Measurements from ENCODE around the gene ST8SIA4. TPM values are rescaled to one million over a fixed set of nuclear protein-coding genes. Genes with fewer than 3 reads are reported as not detected.
A peak's percentile ranks its signal among the peaks of the same experiment; 100 is the strongest.

The ST8SIA4 gene
- total and polyA plus RNA-seq, 11 donors = 0.87 to 17.7 (median 4.3) TPM

DNA sequence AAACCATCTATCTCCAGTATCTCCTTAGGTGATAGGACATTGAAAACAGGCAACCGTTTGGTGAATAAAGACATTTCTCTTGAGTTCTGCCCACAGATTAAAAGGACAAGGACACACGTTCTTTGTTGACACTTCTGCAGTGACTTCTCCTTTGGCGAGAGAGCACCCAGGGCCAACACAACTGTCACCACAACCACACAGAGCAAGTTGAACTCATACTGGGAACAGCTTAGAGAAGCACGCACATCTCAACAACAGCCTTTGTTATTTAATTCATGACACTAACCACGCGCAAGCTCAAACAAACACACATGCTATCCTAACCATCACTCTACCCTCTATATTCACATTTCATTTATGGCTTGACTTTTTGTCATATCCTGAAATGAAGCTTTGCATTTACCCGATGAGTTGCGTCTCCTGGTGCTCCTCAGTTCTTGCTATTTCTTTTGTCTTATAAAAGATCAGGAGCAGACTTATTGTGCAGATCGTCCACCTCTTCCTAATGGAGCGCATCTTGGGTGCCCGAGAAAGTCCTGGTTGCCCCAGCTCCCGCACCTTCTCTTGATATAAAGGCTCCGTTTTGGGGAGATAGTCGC lies 543 bp downstream of the ST8SIA4 start:
- Histone ChIP-seq H3K4me1 (peaks cover 0 to 44% (median 3%) of the 10 kb centered on the region in 12 donors), H3K27me3 (peaks cover 0 to 5% (median 0%) of the 10 kb centered on the region in 9 donors), H3K9me3 (no peaks in the 10 kb centered on the region), H3K4me3 (peak overlapping the region; percentile 40 to 81 (median 66)), H3K27ac (peak overlapping the region in 11 of 12 donors; percentile 38 to 97 (median 84)), H3K36me3 (no peaks in the 10 kb centered on the region)
- DNase-seq = no peak
- TF ChIP-seq POLR2A (IDR thresholded peaks at IDR 0.05) = no peak
- TF ChIP-seq, protein P1, sequence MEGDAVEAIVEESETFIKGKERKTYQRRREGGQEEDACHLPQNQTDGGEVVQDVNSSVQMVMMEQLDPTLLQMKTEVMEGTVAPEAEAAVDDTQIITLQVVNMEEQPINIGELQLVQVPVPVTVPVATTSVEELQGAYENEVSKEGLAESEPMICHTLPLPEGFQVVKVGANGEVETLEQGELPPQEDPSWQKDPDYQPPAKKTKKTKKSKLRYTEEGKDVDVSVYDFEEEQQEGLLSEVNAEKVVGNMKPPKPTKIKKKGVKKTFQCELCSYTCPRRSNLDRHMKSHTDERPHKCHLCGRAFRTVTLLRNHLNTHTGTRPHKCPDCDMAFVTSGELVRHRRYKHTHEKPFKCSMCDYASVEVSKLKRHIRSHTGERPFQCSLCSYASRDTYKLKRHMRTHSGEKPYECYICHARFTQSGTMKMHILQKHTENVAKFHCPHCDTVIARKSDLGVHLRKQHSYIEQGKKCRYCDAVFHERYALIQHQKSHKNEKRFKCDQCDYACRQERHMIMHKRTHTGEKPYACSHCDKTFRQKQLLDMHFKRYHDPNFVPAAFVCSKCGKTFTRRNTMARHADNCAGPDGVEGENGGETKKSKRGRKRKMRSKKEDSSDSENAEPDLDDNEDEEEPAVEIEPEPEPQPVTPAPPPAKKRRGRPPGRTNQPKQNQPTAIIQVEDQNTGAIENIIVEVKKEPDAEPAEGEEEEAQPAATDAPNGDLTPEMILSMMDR (IDR thresholded peaks at IDR 0.05) = no peak
- WGBS, 4 donors = 1% methylated on average over 14 of the region's 14 CpGs
- no peak for ATAC-seq
- intact Hi-C loops (cut with DNase I) = loop anchor here in 6 of 10 donors (5.0 to 10.0 kb wide), 12 partner anchors 50 to 420 kb away; partner anchors contain the start of gene FAM174A (in 2 of the 6)

DNA sequence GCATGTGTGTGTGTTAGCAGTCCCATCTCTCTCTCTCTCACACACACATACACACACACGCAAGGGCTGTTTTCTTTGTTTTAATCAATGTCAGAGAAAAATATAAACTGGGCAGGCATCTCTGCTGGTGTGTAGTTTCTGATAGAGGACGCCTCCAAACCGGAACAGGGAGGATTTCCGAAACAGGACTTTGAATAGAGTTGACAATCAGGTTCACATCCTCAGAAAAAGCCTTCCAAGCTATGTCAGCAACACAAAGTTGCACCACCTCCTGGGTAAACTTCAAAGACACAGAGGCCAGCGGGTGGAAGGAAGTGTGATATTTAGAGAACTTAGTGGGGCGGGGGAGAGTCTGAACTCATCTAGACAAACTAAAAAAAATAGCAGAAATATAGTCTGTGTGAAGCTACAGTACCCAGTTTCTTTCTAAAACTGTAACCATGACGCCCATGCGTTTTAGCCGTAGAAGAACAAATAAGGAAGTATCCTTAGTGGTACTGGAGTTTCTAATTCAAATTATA lies 1.2 kb downstream of the ST8SIA4 start:
- ATAC-seq (peak; percentile 46 to 77 (median 64)), DNase-seq (peak in 4 of 5 donors; percentile 49 to 60 (median 58))
- no peaks in the 10 kb centered on the region for H3K9me3 ChIP-seq
- H3K4me1 ChIP-seq = peaks cover 0 to 49% (median 3%) of the 10 kb centered on the region in 12 donors
- intact Hi-C loops (cut with DNase I) = loop anchor here in 6 of 10 donors (5.0 to 10.0 kb wide), 12 partner anchors 50 to 420 kb away; partner anchors contain the start of gene FAM174A (in 2 of the 6)
- H3K36me3 ChIP-seq = no peaks in the 10 kb centered on the region
- TF ChIP-seq, protein P1 (IDR thresholded peaks at IDR 0.05) = no peak
- TF ChIP-seq POLR2A (IDR thresholded peaks at IDR 0.05) = peak in 1 of 2 donors; percentile 8
- H3K27ac ChIP-seq = peak overlapping the region; percentile 72 to 97 (median 84)
- 5 to 11% (median 7%) methylated on average over 9 of the region's 9 CpGs for WGBS, 4 donors
- H3K4me3 ChIP-seq = peak overlapping the region; percentile 40 to 81 (median 66)
- peaks cover 0 to 5% (median 0%) of the 10 kb centered on the region in 9 donors for H3K27me3 ChIP-seq

DNA sequence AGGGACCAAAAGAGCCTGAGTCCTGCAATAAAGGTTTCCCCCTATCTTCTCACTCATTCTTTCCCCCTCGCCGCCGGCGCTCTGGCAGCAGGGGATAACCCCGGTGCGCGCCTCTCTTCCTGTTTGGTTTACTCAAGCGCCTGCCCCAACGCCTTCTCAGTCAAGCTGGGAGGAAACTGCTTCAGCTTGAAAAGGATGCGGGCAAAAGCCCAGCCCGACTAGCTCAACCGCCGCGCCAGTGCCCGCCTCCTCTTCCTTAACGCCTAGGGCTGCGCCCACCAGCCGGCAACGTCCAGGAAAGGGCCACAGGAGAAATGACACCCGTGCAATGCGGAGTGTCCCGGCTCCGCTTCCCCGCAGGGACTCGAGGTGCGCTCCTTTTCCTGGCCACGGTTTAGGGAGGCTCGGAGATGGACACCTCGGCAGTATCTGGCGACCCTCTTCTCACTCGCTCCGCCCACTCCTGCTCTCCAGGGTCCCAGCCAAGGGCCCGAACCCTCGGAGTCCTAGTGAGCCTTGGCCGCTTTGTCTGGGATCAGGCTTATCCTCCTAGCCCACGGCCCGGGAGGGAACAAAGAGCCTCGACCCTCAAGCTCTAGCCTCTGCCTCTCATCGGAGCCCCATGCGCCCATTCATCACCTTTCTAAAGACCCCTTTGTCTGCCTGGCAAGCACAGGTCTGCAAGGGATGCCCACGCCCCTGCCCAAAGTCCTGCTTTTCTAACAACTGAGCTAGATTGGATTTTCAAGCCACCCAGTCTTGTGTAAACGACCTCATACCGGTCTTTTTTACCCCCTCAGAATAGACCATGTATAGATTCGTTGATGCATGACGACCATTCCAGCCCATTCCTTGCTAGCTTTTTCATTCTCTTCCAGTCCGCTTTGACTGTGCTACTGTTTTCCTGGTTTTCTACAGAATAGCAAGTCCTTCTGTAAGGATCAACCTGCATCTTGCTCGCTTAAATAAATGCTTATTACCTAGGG lies 2.0 kb downstream of the ST8SIA4 start:
- intact Hi-C loops (cut with DNase I) = loop anchor here in 6 of 10 donors (5.0 to 10.0 kb wide), 12 partner anchors 49 to 419 kb away; partner anchors contain the start of gene FAM174A (in 2 of the 6)
- Histone ChIP-seq H3K27me3 (peaks cover 0 to 5% (median 0%) of the 10 kb centered on the region in 9 donors), H3K27ac (peak overlapping the region; percentile 72 to 97 (median 84)), H3K4me3 (peak overlapping the region; percentile 36 to 81 (median 66)), H3K36me3 (no peaks in the 10 kb centered on the region), H3K9me3 (peaks cover 0 to 1% (median 0%) of the 10 kb centered on the region in 12 donors), H3K4me1 (peaks cover 0 to 51% (median 3%) of the 10 kb centered on the region in 12 donors)
- DNase-seq (peak; percentile 78 to 88 (median 81)), ATAC-seq (peak; percentile 36 to 67 (median 64))
- 1 to 2% (median 1%) methylated on average over 44 to 47 of the region's 47 CpGs for WGBS, 4 donors
- TF ChIP-seq POLR2A (IDR thresholded peaks at IDR 0.05) = no peak
- TF ChIP-seq, protein P1 (IDR thresholded peaks at IDR 0.05) = no peak

All from heart left ventricle (tissue), 16 donors.